Esophagus muscularis mucosa (tissue), 3 donors: ENCODE results near the gene CTBP1.

Experiments used
- CTCF ChIP-seq, 3 experiments: fragments of 200-600 bp in 2 of 3; fragments of 450-650 bp in 1 of 3; sonication (generic) in 2 of 3; IDR thresholded peaks; one replicate each; pipeline ENCODE4 v1.5.1; 2017 to 2019; ENCODE audit warnings: antibody characterized with exemption in 3 of 3, mild to moderate bottlenecking in 2 of 3, moderate library complexity in 1 of 3
- POLR2A ChIP-seq: fragments of 450-650 bp; IDR thresholded peaks from one replicate; pipeline ENCODE4 v1.6.1; 2017; ENCODE audit warnings: antibody characterized with exemption, moderate library complexity, mild to moderate bottlenecking, low read depth

DNA sequence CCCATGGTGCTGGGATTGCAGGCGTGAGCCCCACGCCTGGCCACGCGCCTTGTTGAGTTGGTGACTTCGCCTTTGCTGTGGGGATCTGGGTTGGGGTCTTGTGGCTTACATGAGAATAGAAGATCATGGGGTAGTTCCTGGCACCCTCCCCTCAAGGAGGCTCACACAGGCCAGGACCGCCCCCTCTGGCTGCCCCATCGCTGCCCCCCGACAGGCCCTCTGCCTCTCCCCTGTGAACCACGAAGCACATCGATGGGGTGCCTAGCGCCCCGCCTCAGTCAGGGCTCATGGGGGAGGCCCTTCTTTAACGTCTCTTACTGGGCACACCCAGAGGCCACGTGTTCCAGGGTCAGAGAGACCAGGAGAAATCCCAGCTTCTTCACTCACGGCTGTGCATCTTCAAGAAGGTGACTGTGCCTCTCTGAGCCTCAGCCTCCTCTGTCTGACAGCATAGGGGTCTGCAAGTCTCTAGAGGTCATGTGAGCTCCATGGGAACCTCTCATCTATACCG is 53.0 kb downstream of the CTBP1 start:
- TF ChIP-seq CTCF (IDR thresholded peaks at IDR 0.05) (no peak), POLR2A (no peak)
